ENCODE measurements around the gene SH3BP5.

Gene SH3BP5

GRCh38 chr3:15330031-15330596 lies 2.3 kb downstream of the SH3BP5 start:
- TF ChIP-seq CTCF (IDR thresholded peaks at IDR 0.05; ENCODE audit: borderline replicate concordance, insufficient read depth, low read depth, low read length) = no peak
- peak overlapping the region; percentile 97 for H3K4me3 ChIP-seq (ENCODE audit: low read depth, low read length)

- H3K4me3 ChIP-seq (ENCODE audit: low read depth, low read length) = no peak overlapping the region
- no peak for TF ChIP-seq CTCF (IDR thresholded peaks at IDR 0.05; ENCODE audit: borderline replicate concordance, insufficient read depth, low read depth, low read length)
Measured at GRCh38 chr3:15329046-15330005, 3.1 kb downstream of the SH3BP5 start.

- H3K4me3 ChIP-seq (ENCODE audit: low read depth, low read length) = no peak overlapping the region
- TF ChIP-seq CTCF (IDR thresholded peaks at IDR 0.05; ENCODE audit: borderline replicate concordance, insufficient read depth, low read depth, low read length) = no peak
Measured at GRCh38 chr3:15327941-15328340, 4.4 kb downstream of the SH3BP5 start.

GRCh38 chr3:15326673-15327072 lies 5.7 kb downstream of the SH3BP5 start:
- H3K4me3 ChIP-seq (ENCODE audit: low read depth, low read length) = no peak overlapping the region
- no peak for TF ChIP-seq CTCF (IDR thresholded peaks at IDR 0.05; ENCODE audit: borderline replicate concordance, insufficient read depth, low read depth, low read length)

GRCh38 chr3:15326037-15326436 lies 6.3 kb downstream of the SH3BP5 start:
- H3K4me3 ChIP-seq (ENCODE audit: low read depth, low read length) = no peak overlapping the region
- no peak for TF ChIP-seq CTCF (IDR thresholded peaks at IDR 0.05; ENCODE audit: borderline replicate concordance, insufficient read depth, low read depth, low read length)

- H3K4me3 ChIP-seq (ENCODE audit: low read depth, low read length) = no peak overlapping the region
- no peak for TF ChIP-seq CTCF (IDR thresholded peaks at IDR 0.05; ENCODE audit: borderline replicate concordance, insufficient read depth, low read depth, low read length)
Measured at GRCh38 chr3:15325228-15325627, 7.2 kb downstream of the SH3BP5 start.

All from GM12875 (cell line).